ENCODE measurements around the gene LRRC4B.
"Not testable (repeated sequence)": the region's sequence is repeated elsewhere in the genome, so short reads cannot be mapped to it uniquely, and the experiment has no call there.

DNA sequence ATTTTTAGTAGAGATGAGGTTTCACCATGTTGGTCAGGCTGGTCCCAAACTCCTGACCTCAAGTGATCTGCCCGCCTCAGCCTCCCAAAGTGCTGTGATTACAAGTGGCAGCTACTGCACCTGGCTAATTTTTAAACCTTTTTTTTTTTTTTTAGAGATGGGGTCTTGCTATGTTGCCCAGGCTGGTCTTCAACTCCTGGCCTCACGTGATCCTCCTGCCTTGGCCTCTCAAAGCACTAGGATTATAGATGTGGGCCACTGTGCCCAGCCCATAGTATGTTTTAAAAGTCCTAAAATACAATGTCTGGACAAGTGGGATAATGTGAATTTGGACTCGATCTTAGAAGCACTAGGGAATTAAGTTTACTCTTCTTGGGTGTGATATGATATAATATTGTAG, 8.5 kb upstream of the LRRC4B start:
- TF ChIP-seq, protein P1, sequence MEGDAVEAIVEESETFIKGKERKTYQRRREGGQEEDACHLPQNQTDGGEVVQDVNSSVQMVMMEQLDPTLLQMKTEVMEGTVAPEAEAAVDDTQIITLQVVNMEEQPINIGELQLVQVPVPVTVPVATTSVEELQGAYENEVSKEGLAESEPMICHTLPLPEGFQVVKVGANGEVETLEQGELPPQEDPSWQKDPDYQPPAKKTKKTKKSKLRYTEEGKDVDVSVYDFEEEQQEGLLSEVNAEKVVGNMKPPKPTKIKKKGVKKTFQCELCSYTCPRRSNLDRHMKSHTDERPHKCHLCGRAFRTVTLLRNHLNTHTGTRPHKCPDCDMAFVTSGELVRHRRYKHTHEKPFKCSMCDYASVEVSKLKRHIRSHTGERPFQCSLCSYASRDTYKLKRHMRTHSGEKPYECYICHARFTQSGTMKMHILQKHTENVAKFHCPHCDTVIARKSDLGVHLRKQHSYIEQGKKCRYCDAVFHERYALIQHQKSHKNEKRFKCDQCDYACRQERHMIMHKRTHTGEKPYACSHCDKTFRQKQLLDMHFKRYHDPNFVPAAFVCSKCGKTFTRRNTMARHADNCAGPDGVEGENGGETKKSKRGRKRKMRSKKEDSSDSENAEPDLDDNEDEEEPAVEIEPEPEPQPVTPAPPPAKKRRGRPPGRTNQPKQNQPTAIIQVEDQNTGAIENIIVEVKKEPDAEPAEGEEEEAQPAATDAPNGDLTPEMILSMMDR (conservative IDR thresholded peaks at IDR 0.05): not testable (repeated sequence)
- not testable (repeated sequence) for TF ChIP-seq ZFX (IDR thresholded peaks at IDR 0.05)

Data from C4-2B (cell line).